ENCODE data around the gene ZNF124.

DNA sequence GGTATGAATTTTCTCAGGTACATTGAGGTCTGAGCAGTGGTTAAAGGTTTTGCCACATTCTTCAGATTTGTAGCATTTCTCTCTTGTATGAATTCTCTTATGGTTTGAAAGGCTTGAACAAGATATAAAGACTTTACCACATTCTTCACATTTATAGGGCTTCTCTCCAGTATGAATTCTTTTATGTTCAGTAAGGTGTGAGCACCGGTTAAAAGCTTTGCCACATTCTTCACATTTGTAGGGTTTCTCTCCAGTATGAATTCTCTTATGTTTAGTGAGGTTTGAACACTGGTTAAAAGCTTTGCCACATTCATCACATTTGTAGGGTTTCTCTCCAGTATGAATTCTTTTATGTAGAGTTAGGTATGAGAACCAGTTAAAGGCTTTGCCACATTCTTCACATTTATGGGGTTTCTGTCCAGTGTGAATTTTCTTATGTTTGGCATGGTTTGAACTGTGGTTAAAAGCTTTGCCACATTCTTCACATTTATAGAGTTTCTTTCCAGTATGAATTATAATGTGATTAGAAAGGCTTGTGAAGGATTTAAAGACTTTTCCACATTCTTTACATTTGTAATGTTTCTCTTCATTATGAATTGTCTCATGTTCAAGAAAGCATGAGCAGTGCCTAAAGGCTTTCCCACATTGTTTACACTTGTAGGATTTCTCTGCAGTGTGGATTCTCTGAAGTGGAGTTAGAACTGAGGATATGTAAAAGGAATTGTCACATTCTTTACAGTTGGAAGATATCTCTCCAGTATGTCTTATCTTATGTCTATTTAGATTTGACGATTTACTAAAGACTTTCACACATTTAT is 18.4 kb upstream of the ZNF124 start:
- TF ChIP-seq, protein P1, sequence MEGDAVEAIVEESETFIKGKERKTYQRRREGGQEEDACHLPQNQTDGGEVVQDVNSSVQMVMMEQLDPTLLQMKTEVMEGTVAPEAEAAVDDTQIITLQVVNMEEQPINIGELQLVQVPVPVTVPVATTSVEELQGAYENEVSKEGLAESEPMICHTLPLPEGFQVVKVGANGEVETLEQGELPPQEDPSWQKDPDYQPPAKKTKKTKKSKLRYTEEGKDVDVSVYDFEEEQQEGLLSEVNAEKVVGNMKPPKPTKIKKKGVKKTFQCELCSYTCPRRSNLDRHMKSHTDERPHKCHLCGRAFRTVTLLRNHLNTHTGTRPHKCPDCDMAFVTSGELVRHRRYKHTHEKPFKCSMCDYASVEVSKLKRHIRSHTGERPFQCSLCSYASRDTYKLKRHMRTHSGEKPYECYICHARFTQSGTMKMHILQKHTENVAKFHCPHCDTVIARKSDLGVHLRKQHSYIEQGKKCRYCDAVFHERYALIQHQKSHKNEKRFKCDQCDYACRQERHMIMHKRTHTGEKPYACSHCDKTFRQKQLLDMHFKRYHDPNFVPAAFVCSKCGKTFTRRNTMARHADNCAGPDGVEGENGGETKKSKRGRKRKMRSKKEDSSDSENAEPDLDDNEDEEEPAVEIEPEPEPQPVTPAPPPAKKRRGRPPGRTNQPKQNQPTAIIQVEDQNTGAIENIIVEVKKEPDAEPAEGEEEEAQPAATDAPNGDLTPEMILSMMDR (CRISPR knock-in tag; IDR thresholded peaks at IDR 0.05): no peak
- TF ChIP-seq EP300 (IDR thresholded peaks at IDR 0.05; ENCODE audit: low read depth in 2 of 2, low read length in 2 of 2): no peak
- no peak for TF ChIP-seq EP300 (CRISPR knock-in tag; IDR thresholded peaks at IDR 0.05; ENCODE audit: borderline replicate concordance)
- TF ChIP-seq CREB1 (IDR thresholded peaks at IDR 0.05): no peak
- TF ChIP-seq CREB1 (CRISPR knock-in tag; IDR thresholded peaks at IDR 0.05): no peak
- TF ChIP-seq ZNF790 (CRISPR knock-in tag; IDR thresholded peaks at IDR 0.05; ENCODE audit: borderline replicate concordance): no peak
- no peak for TF ChIP-seq HMGA1 (CRISPR knock-in tag; conservative IDR thresholded peaks at IDR 0.05)
- TF ChIP-seq EZH2 (conservative IDR thresholded peaks at IDR 0.05; ENCODE audit: low read depth, low read length): no peak
- TF ChIP-seq, protein P2, sequence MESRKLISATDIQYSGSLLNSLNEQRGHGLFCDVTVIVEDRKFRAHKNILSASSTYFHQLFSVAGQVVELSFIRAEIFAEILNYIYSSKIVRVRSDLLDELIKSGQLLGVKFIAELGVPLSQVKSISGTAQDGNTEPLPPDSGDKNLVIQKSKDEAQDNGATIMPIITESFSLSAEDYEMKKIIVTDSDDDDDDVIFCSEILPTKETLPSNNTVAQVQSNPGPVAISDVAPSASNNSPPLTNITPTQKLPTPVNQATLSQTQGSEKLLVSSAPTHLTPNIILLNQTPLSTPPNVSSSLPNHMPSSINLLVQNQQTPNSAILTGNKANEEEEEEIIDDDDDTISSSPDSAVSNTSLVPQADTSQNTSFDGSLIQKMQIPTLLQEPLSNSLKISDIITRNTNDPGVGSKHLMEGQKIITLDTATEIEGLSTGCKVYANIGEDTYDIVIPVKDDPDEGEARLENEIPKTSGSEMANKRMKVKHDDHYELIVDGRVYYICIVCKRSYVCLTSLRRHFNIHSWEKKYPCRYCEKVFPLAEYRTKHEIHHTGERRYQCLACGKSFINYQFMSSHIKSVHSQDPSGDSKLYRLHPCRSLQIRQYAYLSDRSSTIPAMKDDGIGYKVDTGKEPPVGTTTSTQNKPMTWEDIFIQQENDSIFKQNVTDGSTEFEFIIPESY (CRISPR knock-in tag; IDR thresholded peaks at IDR 0.05): no peak
- TF ChIP-seq SKIL (CRISPR knock-in tag; IDR thresholded peaks at IDR 0.05; ENCODE audit: borderline replicate concordance): no peak
- no peak for TF ChIP-seq SMYD3 (CRISPR knock-in tag; IDR thresholded peaks at IDR 0.05)

Data from HepG2 (cell line).